Measurements from ENCODE around the gene RAMACL. TPM values are rescaled to one million over a fixed set of nuclear protein-coding genes. Genes with fewer than 3 reads are reported as not detected.

RAMACL gene
- total RNA-seq, 1 donor from 2014 or later: 9.5 TPM

GRCh38 chr6:166626177-166627032, 39.9 kb upstream of the RAMACL start:
- Mint-ChIP-seq H3K4me3 (ENCODE audit: unreplicated experiment) (peak overlapping the region; percentile 90), H3K4me1 (ENCODE audit: low read depth, unreplicated experiment) (peaks cover 20% of the 10 kb centered on the region), H3K36me3 (ENCODE audit: unreplicated experiment) (no peaks in the 10 kb centered on the region), H3K9me3 (ENCODE audit: unreplicated experiment) (peaks cover 20% of the 10 kb centered on the region), H3K27me3 (ENCODE audit: unreplicated experiment) (peaks cover 10% of the 10 kb centered on the region), H3K27ac (ENCODE audit: unreplicated experiment) (peak overlapping the region; percentile 89)
- no peak for TF ChIP-seq CTCF (IDR thresholded peaks at IDR 0.05; ENCODE audit: partially characterized antibody, unreplicated experiment)
- peak; percentile 63 for DNase-seq

GRCh38 chr6:166625356-166625755, 38.9 kb upstream of the RAMACL start:
- H3K27me3 Mint-ChIP-seq (ENCODE audit: unreplicated experiment): peaks cover 10% of the 10 kb centered on the region
- peaks cover 20% of the 10 kb centered on the region for H3K9me3 Mint-ChIP-seq (ENCODE audit: unreplicated experiment)
- peaks cover 20% of the 10 kb centered on the region for H3K4me1 Mint-ChIP-seq (ENCODE audit: low read depth, unreplicated experiment)
- no peak overlapping the region for H3K27ac Mint-ChIP-seq (ENCODE audit: unreplicated experiment)
- TF ChIP-seq CTCF (IDR thresholded peaks at IDR 0.05; ENCODE audit: partially characterized antibody, unreplicated experiment): no peak
- no peak for DNase-seq
- no peaks in the 10 kb centered on the region for H3K36me3 Mint-ChIP-seq (ENCODE audit: unreplicated experiment)
- peak overlapping the region; percentile 90 for H3K4me3 Mint-ChIP-seq (ENCODE audit: unreplicated experiment)

- H3K4me1 Mint-ChIP-seq (ENCODE audit: low read depth, unreplicated experiment): peaks cover 19% of the 10 kb centered on the region
- H3K4me3 Mint-ChIP-seq (ENCODE audit: unreplicated experiment): no peak overlapping the region
- no peaks in the 10 kb centered on the region for H3K36me3 Mint-ChIP-seq (ENCODE audit: unreplicated experiment)
- no peak for DNase-seq
- TF ChIP-seq CTCF (IDR thresholded peaks at IDR 0.05; ENCODE audit: partially characterized antibody, unreplicated experiment): no peak
- peaks cover 10% of the 10 kb centered on the region for H3K27me3 Mint-ChIP-seq (ENCODE audit: unreplicated experiment)
- H3K27ac Mint-ChIP-seq (ENCODE audit: unreplicated experiment): no peak overlapping the region
- H3K9me3 Mint-ChIP-seq (ENCODE audit: unreplicated experiment): peaks cover 18% of the 10 kb centered on the region
Observed at GRCh38 chr6:166624275-166624674, 37.8 kb upstream of the RAMACL start.

GRCh38 chr6:166623318-166623717, 36.8 kb upstream of the RAMACL start:
- H3K4me3 Mint-ChIP-seq (ENCODE audit: unreplicated experiment): no peak overlapping the region
- no peak overlapping the region for H3K27ac Mint-ChIP-seq (ENCODE audit: unreplicated experiment)
- H3K36me3 Mint-ChIP-seq (ENCODE audit: unreplicated experiment): peaks cover 6% of the 10 kb centered on the region
- H3K4me1 Mint-ChIP-seq (ENCODE audit: low read depth, unreplicated experiment): peaks cover 14% of the 10 kb centered on the region
- H3K9me3 Mint-ChIP-seq (ENCODE audit: unreplicated experiment): peaks cover 12% of the 10 kb centered on the region
- TF ChIP-seq CTCF (IDR thresholded peaks at IDR 0.05; ENCODE audit: partially characterized antibody, unreplicated experiment): no peak
- DNase-seq: no peak
- peaks cover 11% of the 10 kb centered on the region for H3K27me3 Mint-ChIP-seq (ENCODE audit: unreplicated experiment)

GRCh38 chr6:166621114-166621540, 34.6 kb upstream of the RAMACL start:
- peaks cover 2% of the 10 kb centered on the region for H3K27me3 Mint-ChIP-seq (ENCODE audit: unreplicated experiment)
- H3K27ac Mint-ChIP-seq (ENCODE audit: unreplicated experiment): no peak overlapping the region
- no peak for TF ChIP-seq CTCF (IDR thresholded peaks at IDR 0.05; ENCODE audit: partially characterized antibody, unreplicated experiment)
- H3K4me1 Mint-ChIP-seq (ENCODE audit: low read depth, unreplicated experiment): peaks cover 11% of the 10 kb centered on the region
- DNase-seq: no peak
- H3K4me3 Mint-ChIP-seq (ENCODE audit: unreplicated experiment): no peak overlapping the region
- H3K9me3 Mint-ChIP-seq (ENCODE audit: unreplicated experiment): peaks cover 6% of the 10 kb centered on the region
- H3K36me3 Mint-ChIP-seq (ENCODE audit: unreplicated experiment): peaks cover 9% of the 10 kb centered on the region
